ENCODE data around the gene C20orf202.
"Not testable (repeated sequence)": the region's sequence is repeated elsewhere in the genome, so short reads cannot be mapped to it uniquely, and the experiment has no call there.

C20orf202 gene

GRCh38 chr20:1250282-1250681 is 47.0 kb downstream of the C20orf202 start:
- not testable (repeated sequence) for DNase-seq

GRCh38 chr20:1252416-1252815 is 49.2 kb downstream of the C20orf202 start:
- DNase-seq: no peak

GRCh38 chr20:1254254-1254653 is 51.0 kb downstream of the C20orf202 start:
- no peak for DNase-seq

GRCh38 chr20:1255675-1256074 is 52.4 kb downstream of the C20orf202 start:
- DNase-seq: no peak
